Caco-2 (cell line): ENCODE measurements around the gene ALKBH6. TPM values are rescaled to one million over a fixed set of nuclear protein-coding genes. Genes with fewer than 3 reads are reported as not detected.
A peak's percentile ranks its signal among the peaks of the same experiment; 100 is the strongest.

ENCODE experiments used
- BruUV-seq: library from RNA; stranded (reverse); fragments of 400-500 nt; replicated peaks from 2 replicates; lab custom pipeline; 2021; lab: Mats Ljungman, UMichigan
- CTCF ChIA-PET: fragments of 300-600 bp; sonication (Branson Sonifier 250); formaldehyde crosslinking; loops from one replicate; lab custom pipeline; 2022; ENCODE audit warnings: antibody characterized with exemption; lab: Charles Lee
- POLR2A ChIA-PET: fragments of 300-600 bp; sonication (Branson Sonifier 250); formaldehyde crosslinking; loops from one replicate; lab custom pipeline; 2022; ENCODE audit warnings: antibody characterized with exemption; lab: Charles Lee
- DNase-seq, 2 experiments: peaks; one replicate each; pipeline versions ENCODE4 v3.0.0 to v3.0.0-alpha.2; 2020 to 2022
- H3K27me3 ChIP-seq: replicated peaks from 2 replicates; pipeline ENCODE4 v1.6.0; 2011; ENCODE audit warnings: low read length; ENCODE audit not compliant: control insufficient read depth, insufficient read depth
- H3K36me3 ChIP-seq: 2 replicates; pipeline ENCODE4 v1.5.1; 2011; ENCODE audit warnings: low read length; ENCODE audit not compliant: control insufficient read depth, insufficient read depth
- H3K4me1 ChIP-seq: fragments of 250-450 bp; sonication (Bioruptor Pico); 2 replicates; pipeline ENCODE4 v1.5.1; 2020; ENCODE audit warnings: mild to moderate bottlenecking
- H3K4me3 ChIP-seq: 2 replicates; pipeline ENCODE4 v1.5.1; 2011; ENCODE audit warnings: low read depth, mild to moderate bottlenecking, control low read depth, low read length
- H3K9me3 ChIP-seq: fragments of 250-450 bp; sonication (Bioruptor Pico); 2 replicates; pipeline ENCODE4 v1.5.1; 2020; ENCODE audit warnings: mild to moderate bottlenecking, moderate library complexity
- H3K27ac Mint-ChIP-seq: one replicate; pipeline ENCODE4 v1.8.0; 2022; ENCODE audit warnings: mixed read lengths; ENCODE audit not compliant: unreplicated experiment
- H3K27me3 Mint-ChIP-seq: one replicate; pipeline ENCODE4 v1.8.0; 2022; ENCODE audit warnings: mixed read lengths; ENCODE audit not compliant: insufficient read depth, unreplicated experiment
- H3K36me3 Mint-ChIP-seq: one replicate; pipeline ENCODE4 v1.8.0; 2022; ENCODE audit warnings: mild to moderate bottlenecking, mixed read lengths; ENCODE audit not compliant: insufficient read depth, unreplicated experiment
- H3K4me1 Mint-ChIP-seq: one replicate; pipeline ENCODE4 v1.8.0; 2022; ENCODE audit warnings: low read depth, mixed read lengths; ENCODE audit not compliant: unreplicated experiment
- H3K4me3 Mint-ChIP-seq: one replicate; pipeline ENCODE4 v1.8.0; 2022; ENCODE audit warnings: mild to moderate bottlenecking, moderate library complexity, mixed read lengths; ENCODE audit not compliant: unreplicated experiment
- H3K9me3 Mint-ChIP-seq: one replicate; pipeline ENCODE4 v1.8.0; 2022; ENCODE audit warnings: mixed read lengths; ENCODE audit not compliant: unreplicated experiment
- CTCF ChIP-seq, 2 experiments: fragments of 200-600 bp in 1 of 2; IDR thresholded peaks; 1 replicate in 1 of 2; 2 replicates in 1 of 2; pipeline versions ENCODE4 v1.5.1 to v1.8.0; 2011 to 2022; ENCODE audit warnings: antibody characterized with exemption in 1 of 2, control low read depth in 1 of 2, inconsistent platforms in 1 of 2, low read depth in 1 of 2, low read length in 1 of 2, mild to moderate bottlenecking in 1 of 2, moderate library complexity in 1 of 2; ENCODE audit not compliant: insufficient read depth in 1 of 2, severe bottlenecking in 1 of 2, unreplicated experiment in 1 of 2
- intact Hi-C: fragments of 100-400 bp; cut with micrococcal nuclease; formaldehyde crosslinking; loops from one replicate; pipeline ENCODE4 v1.10.0; 2022; ENCODE audit not compliant: unreplicated experiment
- total RNA-seq: library from RNA; stranded (reverse); gene quantifications from 2 replicates; pipeline ENCODE4 v1.2.3, GENCODE V29; 2022

Gene ALKBH6
- total RNA-seq, 1 experiment from 2014 or later: 29.4 TPM

- intact Hi-C loops: no loop called here
- POLR2A ChIA-PET: no interaction called here
- H3K4me1 Mint-ChIP-seq: no peaks in the 10 kb centered on the region
Measured at GRCh38 chr19:35963514-35963913, 50.5 kb downstream of the ALKBH6 start.

GRCh38 chr19:35960432-35960972 is 53.5 kb downstream of the ALKBH6 start:
- Histone ChIP-seq H3K9me3 (no peaks in the 10 kb centered on the region), H3K36me3 (no peaks in the 10 kb centered on the region), H3K27me3 (no peaks in the 10 kb centered on the region), H3K4me1 (peaks cover 7% of the 10 kb centered on the region; the same call in 1 of the 2 replicates), H3K4me3 (no peak overlapping the region)
- Mint-ChIP-seq H3K9me3 (no peaks in the 10 kb centered on the region), H3K27ac (no peak overlapping the region), H3K36me3 (no peaks in the 10 kb centered on the region), H3K4me1 (no peaks in the 10 kb centered on the region), H3K27me3 (peaks cover 14% of the 10 kb centered on the region), H3K4me3 (no peak overlapping the region)
- DNase-seq: no peak
- ChIA-PET POLR2A (interaction anchor here (0.5 kb wide), 1 partner anchor 47 kb away, joined by 6 read pairs; no protein-coding TSS in a partner anchor), CTCF (no interaction called here)
- TF ChIP-seq CTCF (IDR thresholded peaks at IDR 0.05; ENCODE audit: insufficient read depth in 1 of 2, low read depth in 1 of 2, low read length in 1 of 2, severe bottlenecking in 1 of 2, unreplicated experiment in 1 of 2): no peak
- intact Hi-C loops: no loop called here
- BruUV-seq: no TSS peak

More at GRCh38 chr19:35963514-35963913, 50.5 kb downstream of the ALKBH6 start:
- Histone ChIP-seq H3K4me1 (peaks cover 7% of the 10 kb centered on the region; the same call in 1 of the 2 replicates), H3K4me3 (no peak overlapping the region), H3K9me3 (no peaks in the 10 kb centered on the region), H3K36me3 (no peaks in the 10 kb centered on the region), H3K27me3 (no peaks in the 10 kb centered on the region; the same call in 1 of the 2 replicates)
- no peak overlapping the region for H3K4me3 Mint-ChIP-seq
- no peaks in the 10 kb centered on the region for H3K36me3 Mint-ChIP-seq
- CTCF ChIA-PET: no interaction called here
- BruUV-seq: no TSS peak
- peak; percentile 67 to 75 for DNase-seq
- no peak for TF ChIP-seq CTCF (IDR thresholded peaks at IDR 0.05; ENCODE audit: insufficient read depth in 1 of 2, low read depth in 1 of 2, low read length in 1 of 2, severe bottlenecking in 1 of 2, unreplicated experiment in 1 of 2)
- H3K27me3 Mint-ChIP-seq: peaks cover 7% of the 10 kb centered on the region
- H3K27ac Mint-ChIP-seq: no peak overlapping the region
- H3K9me3 Mint-ChIP-seq: no peaks in the 10 kb centered on the region

- no peak overlapping the region for H3K27ac Mint-ChIP-seq
- no peak overlapping the region for H3K4me3 Mint-ChIP-seq
- POLR2A ChIA-PET: interaction anchor here (0.5 kb wide), 1 partner anchor 48 kb away, joined by 6 read pairs; no protein-coding TSS in a partner anchor
- Histone ChIP-seq H3K27me3 (no peaks in the 10 kb centered on the region), H3K36me3 (no peaks in the 10 kb centered on the region), H3K9me3 (no peaks in the 10 kb centered on the region), H3K4me3 (no peak overlapping the region), H3K4me1 (peaks cover 7% of the 10 kb centered on the region; the same call in 1 of the 2 replicates)
- no peak for TF ChIP-seq CTCF (IDR thresholded peaks at IDR 0.05; ENCODE audit: insufficient read depth in 1 of 2, low read depth in 1 of 2, low read length in 1 of 2, severe bottlenecking in 1 of 2, unreplicated experiment in 1 of 2)
- intact Hi-C loops: no loop called here
- BruUV-seq: no TSS peak
- H3K9me3 Mint-ChIP-seq: no peaks in the 10 kb centered on the region
- no peak for DNase-seq
- no peaks in the 10 kb centered on the region for H3K4me1 Mint-ChIP-seq
- CTCF ChIA-PET: no interaction called here
- peaks cover 14% of the 10 kb centered on the region for H3K27me3 Mint-ChIP-seq
- no peaks in the 10 kb centered on the region for H3K36me3 Mint-ChIP-seq
Measured at GRCh38 chr19:35959968-35960320, 54.1 kb downstream of the ALKBH6 start.

Other genes starting within 250 kb of the ALKBH6 start
- gene ARHGAP33, start 238.6 kb downstream of the ALKBH6 start, total RNA-seq: 17.8 and 18.3 TPM in 2 replicates
- gene PRODH2, start 201.4 kb downstream of the ALKBH6 start, total RNA-seq: 0.28 TPM in 1 of 2 replicates, not detected in the other
- not detected in 2 replicates for gene NPHS1, start 161.7 kb downstream of the ALKBH6 start, total RNA-seq
- gene KIRREL2, start 157.3 kb downstream of the ALKBH6 start, total RNA-seq: 0.14 TPM in 1 of 2 replicates, not detected in the other
- gene APLP1, start 145.6 kb downstream of the ALKBH6 start, total RNA-seq: 4.6 and 6.5 TPM in 2 replicates
- gene NFKBID, start 113.7 kb downstream of the ALKBH6 start, total RNA-seq: 8.0 and 10.5 TPM in 2 replicates
- not detected in 2 replicates for gene HCST, start 111.7 kb downstream of the ALKBH6 start, total RNA-seq
- gene TYROBP, start 105.9 kb downstream of the ALKBH6 start, total RNA-seq: not detected in 2 replicates
- gene LRFN3, start 77.8 kb downstream of the ALKBH6 start, total RNA-seq: 10.2 and 12.4 TPM in 2 replicates
- 26.2 and 28.1 TPM in 2 replicates for gene SDHAF1, start 19.0 kb downstream of the ALKBH6 start, total RNA-seq
- 42.5 and 48.5 TPM in 2 replicates for gene SYNE4, start 5.4 kb downstream of the ALKBH6 start, total RNA-seq
- gene CLIP3, start 18.7 kb upstream of the ALKBH6 start, total RNA-seq: 1.7 and 2.2 TPM in 2 replicates
- gene THAP8, start 40.1 kb upstream of the ALKBH6 start, total RNA-seq: 7.6 and 8.8 TPM in 2 replicates
- gene WDR62, start 40.7 kb upstream of the ALKBH6 start, total RNA-seq: 30.6 and 32.9 TPM in 2 replicates
- gene OVOL3, start 96.9 kb upstream of the ALKBH6 start, total RNA-seq: not detected in 2 replicates
- gene POLR2I, start 100.7 kb upstream of the ALKBH6 start, total RNA-seq: 121 and 129 TPM in 2 replicates
- gene TBCB, start 101.3 kb upstream of the ALKBH6 start, total RNA-seq: 173 and 191 TPM in 2 replicates
- gene CAPNS1, start 125.9 kb upstream of the ALKBH6 start, total RNA-seq: 480 and 489 TPM in 2 replicates
- gene COX7A1, start 138.2 kb upstream of the ALKBH6 start, total RNA-seq: not detected in 2 replicates
- 3.8 and 4.1 TPM in 2 replicates for gene ZNF565, start 200.5 kb upstream of the ALKBH6 start, total RNA-seq
- gene ZNF146, start 200.9 kb upstream of the ALKBH6 start, total RNA-seq: 76.1 and 76.4 TPM in 2 replicates